ENCODE measurements around the gene TNFSF8.

GRCh38 chr9:114884787-114885452 is 45.5 kb downstream of the TNFSF8 start:
- TF ChIP-seq CTCF (IDR thresholded peaks at IDR 0.05) (no peak), POLR2A (IDR thresholded peaks at IDR 0.05) (no peak)

Measured in heart left ventricle (tissue), 13 donors.